ENCODE measurements around the gene MFSD6.

GRCh38 chr2:190369635-190370034 is 38.5 kb upstream of the MFSD6 start:
- TF ChIP-seq CTCF (IDR thresholded peaks at IDR 0.05; ENCODE audit: poor library complexity, severe bottlenecking): no peak
- no peak for TF ChIP-seq EZH2 (IDR thresholded peaks at IDR 0.05; ENCODE audit: borderline replicate concordance, insufficient read depth, low read length, poor library complexity, severe bottlenecking)
- TF ChIP-seq SMC3 (conservative IDR thresholded peaks at IDR 0.05; ENCODE audit: poor library complexity): no peak
- TF ChIP-seq POLR2AphosphoS5 (IDR thresholded peaks at IDR 0.05): no peak
- TF ChIP-seq MXI1 (conservative IDR thresholded peaks at IDR 0.05; ENCODE audit: poor library complexity, severe bottlenecking): no peak
- no peak for TF ChIP-seq EP300 (conservative IDR thresholded peaks at IDR 0.05; ENCODE audit: poor library complexity, severe bottlenecking)

Data from neural cell (in vitro differentiated cells).